Measurements from ENCODE around the gene TMEM80. TPM values are rescaled to one million over a fixed set of nuclear protein-coding genes. Genes with fewer than 3 reads are reported as not detected.

TMEM80 gene
- total and polyA plus RNA-seq, 4 donors = 5.1 to 12.4 (median 8.2) TPM

- Histone ChIP-seq H3K27ac (ENCODE audit: low read depth in 1 of 2, low read length in 2 of 2) (peak overlapping the region; percentile 56 to 72), H3K4me3 (ENCODE audit: low read depth in 1 of 3, low read length in 3 of 3) (peak overlapping the region in 2 of 3 donors; percentile 73 to 99), H3K27me3 (ENCODE audit: control insufficient read depth in 4 of 4, insufficient read depth in 4 of 4, low read length in 3 of 4) (no peaks in the 10 kb centered on the region), H3K9ac (ENCODE audit: low read depth in 1 of 2, low read length in 2 of 2) (peak overlapping the region in 1 of 2 donors; percentile 61), H3K4me1 (ENCODE audit: control insufficient read depth in 4 of 4, insufficient read depth in 4 of 4, low read length in 3 of 4) (peaks cover 7 to 31% (median 23%) of the 10 kb centered on the region in 4 donors), H3K9me3 (ENCODE audit: control insufficient read depth in 4 of 4, low read length in 3 of 4) (no peaks in the 10 kb centered on the region), H3K36me3 (ENCODE audit: control insufficient read depth in 4 of 4, insufficient read depth in 3 of 4, low read depth in 1 of 4, low read length in 3 of 4) (no peaks in the 10 kb centered on the region)
- TF ChIP-seq, protein P1, sequence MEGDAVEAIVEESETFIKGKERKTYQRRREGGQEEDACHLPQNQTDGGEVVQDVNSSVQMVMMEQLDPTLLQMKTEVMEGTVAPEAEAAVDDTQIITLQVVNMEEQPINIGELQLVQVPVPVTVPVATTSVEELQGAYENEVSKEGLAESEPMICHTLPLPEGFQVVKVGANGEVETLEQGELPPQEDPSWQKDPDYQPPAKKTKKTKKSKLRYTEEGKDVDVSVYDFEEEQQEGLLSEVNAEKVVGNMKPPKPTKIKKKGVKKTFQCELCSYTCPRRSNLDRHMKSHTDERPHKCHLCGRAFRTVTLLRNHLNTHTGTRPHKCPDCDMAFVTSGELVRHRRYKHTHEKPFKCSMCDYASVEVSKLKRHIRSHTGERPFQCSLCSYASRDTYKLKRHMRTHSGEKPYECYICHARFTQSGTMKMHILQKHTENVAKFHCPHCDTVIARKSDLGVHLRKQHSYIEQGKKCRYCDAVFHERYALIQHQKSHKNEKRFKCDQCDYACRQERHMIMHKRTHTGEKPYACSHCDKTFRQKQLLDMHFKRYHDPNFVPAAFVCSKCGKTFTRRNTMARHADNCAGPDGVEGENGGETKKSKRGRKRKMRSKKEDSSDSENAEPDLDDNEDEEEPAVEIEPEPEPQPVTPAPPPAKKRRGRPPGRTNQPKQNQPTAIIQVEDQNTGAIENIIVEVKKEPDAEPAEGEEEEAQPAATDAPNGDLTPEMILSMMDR (IDR thresholded peaks at IDR 0.05; ENCODE audit: low read depth, low read length, missing input control) = no peak
- TF ChIP-seq JUND (IDR thresholded peaks at IDR 0.05) (no peak), RAD21 (IDR thresholded peaks at IDR 0.05) (no peak), ATF3 (IDR thresholded peaks at IDR 0.05) (no peak), SP1 (IDR thresholded peaks at IDR 0.05) (no peak)
- TF ChIP-seq, protein P2, sequence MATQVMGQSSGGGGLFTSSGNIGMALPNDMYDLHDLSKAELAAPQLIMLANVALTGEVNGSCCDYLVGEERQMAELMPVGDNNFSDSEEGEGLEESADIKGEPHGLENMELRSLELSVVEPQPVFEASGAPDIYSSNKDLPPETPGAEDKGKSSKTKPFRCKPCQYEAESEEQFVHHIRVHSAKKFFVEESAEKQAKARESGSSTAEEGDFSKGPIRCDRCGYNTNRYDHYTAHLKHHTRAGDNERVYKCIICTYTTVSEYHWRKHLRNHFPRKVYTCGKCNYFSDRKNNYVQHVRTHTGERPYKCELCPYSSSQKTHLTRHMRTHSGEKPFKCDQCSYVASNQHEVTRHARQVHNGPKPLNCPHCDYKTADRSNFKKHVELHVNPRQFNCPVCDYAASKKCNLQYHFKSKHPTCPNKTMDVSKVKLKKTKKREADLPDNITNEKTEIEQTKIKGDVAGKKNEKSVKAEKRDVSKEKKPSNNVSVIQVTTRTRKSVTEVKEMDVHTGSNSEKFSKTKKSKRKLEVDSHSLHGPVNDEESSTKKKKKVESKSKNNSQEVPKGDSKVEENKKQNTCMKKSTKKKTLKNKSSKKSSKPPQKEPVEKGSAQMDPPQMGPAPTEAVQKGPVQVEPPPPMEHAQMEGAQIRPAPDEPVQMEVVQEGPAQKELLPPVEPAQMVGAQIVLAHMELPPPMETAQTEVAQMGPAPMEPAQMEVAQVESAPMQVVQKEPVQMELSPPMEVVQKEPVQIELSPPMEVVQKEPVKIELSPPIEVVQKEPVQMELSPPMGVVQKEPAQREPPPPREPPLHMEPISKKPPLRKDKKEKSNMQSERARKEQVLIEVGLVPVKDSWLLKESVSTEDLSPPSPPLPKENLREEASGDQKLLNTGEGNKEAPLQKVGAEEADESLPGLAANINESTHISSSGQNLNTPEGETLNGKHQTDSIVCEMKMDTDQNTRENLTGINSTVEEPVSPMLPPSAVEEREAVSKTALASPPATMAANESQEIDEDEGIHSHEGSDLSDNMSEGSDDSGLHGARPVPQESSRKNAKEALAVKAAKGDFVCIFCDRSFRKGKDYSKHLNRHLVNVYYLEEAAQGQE (IDR thresholded peaks at IDR 0.05) = no peak
- TF ChIP-seq, protein P3, sequence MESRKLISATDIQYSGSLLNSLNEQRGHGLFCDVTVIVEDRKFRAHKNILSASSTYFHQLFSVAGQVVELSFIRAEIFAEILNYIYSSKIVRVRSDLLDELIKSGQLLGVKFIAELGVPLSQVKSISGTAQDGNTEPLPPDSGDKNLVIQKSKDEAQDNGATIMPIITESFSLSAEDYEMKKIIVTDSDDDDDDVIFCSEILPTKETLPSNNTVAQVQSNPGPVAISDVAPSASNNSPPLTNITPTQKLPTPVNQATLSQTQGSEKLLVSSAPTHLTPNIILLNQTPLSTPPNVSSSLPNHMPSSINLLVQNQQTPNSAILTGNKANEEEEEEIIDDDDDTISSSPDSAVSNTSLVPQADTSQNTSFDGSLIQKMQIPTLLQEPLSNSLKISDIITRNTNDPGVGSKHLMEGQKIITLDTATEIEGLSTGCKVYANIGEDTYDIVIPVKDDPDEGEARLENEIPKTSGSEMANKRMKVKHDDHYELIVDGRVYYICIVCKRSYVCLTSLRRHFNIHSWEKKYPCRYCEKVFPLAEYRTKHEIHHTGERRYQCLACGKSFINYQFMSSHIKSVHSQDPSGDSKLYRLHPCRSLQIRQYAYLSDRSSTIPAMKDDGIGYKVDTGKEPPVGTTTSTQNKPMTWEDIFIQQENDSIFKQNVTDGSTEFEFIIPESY (IDR thresholded peaks at IDR 0.05) = no peak
- WGBS = 27% methylated on average over 46 of the region's 46 CpGs
- no peak for DNase-seq (ENCODE audit: low spot score)
These were observed 50.9 kb downstream of the TMEM80 start for GRCh38 chr11:746289-747157.

- Histone ChIP-seq H3K4me1 (ENCODE audit: control insufficient read depth in 4 of 4, insufficient read depth in 4 of 4, low read length in 3 of 4) (peaks cover 7 to 31% (median 23%) of the 10 kb centered on the region in 4 donors), H3K9ac (ENCODE audit: low read depth in 1 of 2, low read length in 2 of 2) (peak within 1 kb of the TSS; percentile 61 to 77), H3K27me3 (ENCODE audit: control insufficient read depth in 4 of 4, insufficient read depth in 4 of 4, low read length in 3 of 4) (no peaks in the 10 kb centered on the region), H3K36me3 (ENCODE audit: control insufficient read depth in 4 of 4, insufficient read depth in 3 of 4, low read depth in 1 of 4, low read length in 3 of 4) (no peaks in the 10 kb centered on the region), H3K27ac (ENCODE audit: low read depth in 1 of 2, low read length in 2 of 2) (peak within 1 kb of the TSS; percentile 56 to 72), H3K4me3 (ENCODE audit: low read depth in 1 of 3, low read length in 3 of 3) (peak within 1 kb of the TSS; percentile 44 to 99 (median 73)), H3K9me3 (ENCODE audit: control insufficient read depth in 4 of 4, low read length in 3 of 4) (no peaks in the 10 kb centered on the region)
- under 1% methylated on average over 112 of the region's 112 CpGs for WGBS
- DNase-seq (ENCODE audit: low spot score) = peak; percentile 93
- TF ChIP-seq SP1 (IDR thresholded peaks at IDR 0.05) (no peak), RAD21 (IDR thresholded peaks at IDR 0.05) (peak in 1 of 2 donors; percentile 16)
These were observed 51.8 kb downstream of the TMEM80 start, which contains the start of gene TALDO1 for GRCh38 chr11:747158-748006. Gene TALDO1, plus strand, starts transcription at chr11:747464. Its CDS starts 18 bp downstream, at chr11:747482.

Measured in liver (tissue), 9 donors.